Activated CD4-positive, alpha-beta T cell treated with anti-CD3 and anti-CD28 coated beads for 36 hours (primary cell): ENCODE data around the gene TSHZ2. TPM values are rescaled to one million over a fixed set of nuclear protein-coding genes. Genes with fewer than 3 reads are reported as not detected.

Experiments
- ATAC-seq: fragments of 200-7000 bp; cut with Tn5 transposase; one replicate; pipeline ENCODE4 v1.10.0; 2021; ENCODE audit warnings: mild to moderate bottlenecking, moderate library complexity
- CTCF ChIA-PET: fragments of 350-600 bp; sonication (Branson Sonifier 250); formaldehyde crosslinking; loops from one replicate; lab custom pipeline; 2021; ENCODE audit warnings: antibody characterized with exemption; lab: Charles Lee
- POLR2A ChIA-PET: fragments of 350-600 bp; sonication (Branson Sonifier 250); formaldehyde crosslinking; loops from one replicate; lab custom pipeline; 2021; ENCODE audit warnings: antibody characterized with exemption, inconsistent platforms; lab: Charles Lee
- DNase-seq: peaks from one replicate; pipeline ENCODE4 v3.0.0-alpha.2; 2020
- H3K27ac Mint-ChIP-seq: one replicate; pipeline ENCODE4 v1.8.0; 2021; ENCODE audit warnings: mixed read lengths
- H3K27me3 Mint-ChIP-seq: one replicate; pipeline ENCODE4 v1.8.0; 2021; ENCODE audit warnings: mixed read lengths
- H3K36me3 Mint-ChIP-seq: one replicate; pipeline ENCODE4 v1.8.0; 2021; ENCODE audit warnings: low read depth, mixed read lengths
- H3K4me1 Mint-ChIP-seq: one replicate; pipeline ENCODE4 v1.8.0; 2021; ENCODE audit warnings: mixed read lengths
- H3K4me3 Mint-ChIP-seq: one replicate; pipeline ENCODE4 v1.8.0; 2021; ENCODE audit warnings: mild to moderate bottlenecking, moderate library complexity, mixed read lengths
- H3K9me3 Mint-ChIP-seq: one replicate; pipeline ENCODE4 v1.8.0; 2021; ENCODE audit warnings: low read depth, mixed read lengths
- intact Hi-C, 2 experiments: fragments of 100-400 bp; cut with DNase I in 1 of 2; cut with micrococcal nuclease in 1 of 2; formaldehyde crosslinking; loops; one replicate each; pipeline versions ENCODE4 v1.14.2 to v1.15.1; 2022 to 2024; cut with DNase I, micrococcal nuclease
- total RNA-seq, 2 experiments: library from RNA; stranded (reverse); gene quantifications; one replicate each; pipeline ENCODE4 v1.2.3, GENCODE V29; 2021

Gene TSHZ2
- total RNA-seq, 2 experiments from 2014 or later: 25.9 to 43.6 TPM

- ATAC-seq (no peak), DNase-seq (no peak)
- no peaks in the 10 kb centered on the region for H3K9me3 Mint-ChIP-seq
- no peak overlapping the region for H3K27ac Mint-ChIP-seq
- ChIA-PET POLR2A (no interaction called here), CTCF (no interaction called here)
- no peaks in the 10 kb centered on the region for H3K27me3 Mint-ChIP-seq
- peaks cover 9% of the 10 kb centered on the region for H3K36me3 Mint-ChIP-seq
- intact Hi-C loops: no loop called here
- no peak overlapping the region for H3K4me3 Mint-ChIP-seq
- peaks cover 12% of the 10 kb centered on the region for H3K4me1 Mint-ChIP-seq
Measured at GRCh38 chr20:53183181-53183580, 211.0 kb downstream of the TSHZ2 start.

DNA sequence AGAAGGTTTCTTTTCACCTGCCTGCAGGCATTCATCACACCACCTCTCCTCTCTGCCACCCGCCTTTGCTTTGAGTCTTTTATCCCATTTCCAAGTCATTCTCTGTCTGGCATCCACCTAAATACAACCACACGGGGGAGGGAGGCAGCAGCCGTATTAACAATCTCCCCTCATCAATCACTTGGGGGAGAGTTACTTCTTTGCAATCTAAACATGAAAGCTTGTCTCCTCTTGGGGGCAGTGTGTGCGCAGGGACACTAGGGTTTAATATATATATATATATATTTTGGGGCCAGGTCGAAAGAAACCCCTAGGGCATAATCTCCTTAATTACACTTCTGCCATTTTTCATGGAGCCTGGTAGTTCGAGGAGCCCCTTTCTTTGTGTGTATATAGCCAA lies 214.5 kb downstream of the TSHZ2 start:
- Mint-ChIP-seq H3K4me3 (no peak overlapping the region), H3K27ac (no peak overlapping the region), H3K4me1 (peaks cover 13% of the 10 kb centered on the region), H3K9me3 (no peaks in the 10 kb centered on the region), H3K27me3 (peaks cover under 1% of the 10 kb centered on the region), H3K36me3 (peaks cover 8% of the 10 kb centered on the region)
- intact Hi-C loops: no loop called here
- ChIA-PET CTCF (interaction anchor here (0.7 kb wide), 1 partner anchor 550 kb away, joined by 3 read pairs; no protein-coding TSS in a partner anchor), POLR2A (no interaction called here)
- ATAC-seq (no peak), DNase-seq (no peak)

- Mint-ChIP-seq H3K4me3 (no peak overlapping the region), H3K27ac (no peak overlapping the region), H3K36me3 (peaks cover 8% of the 10 kb centered on the region), H3K4me1 (peaks cover 21% of the 10 kb centered on the region), H3K27me3 (peaks cover 2% of the 10 kb centered on the region), H3K9me3 (no peaks in the 10 kb centered on the region)
- POLR2A ChIA-PET: interaction anchor here (0.7 kb wide), 1 partner anchor 156 kb away, joined by 4 read pairs; no protein-coding TSS in a partner anchor
- intact Hi-C loops: no loop called here
- CTCF ChIA-PET: interaction anchor here (1.6 kb wide), 1 partner anchor 9 kb away, joined by 6 read pairs; no protein-coding TSS in a partner anchor
- no peak for DNase-seq
- no peak for ATAC-seq
Measured at GRCh38 chr20:53187392-53188068, 215.4 kb downstream of the TSHZ2 start.

- POLR2A ChIA-PET: interaction anchor here (1.1 kb wide), 1 partner anchor 278 kb away, joined by 4 read pairs; no protein-coding TSS in a partner anchor
- Mint-ChIP-seq H3K27ac (no peak overlapping the region), H3K4me3 (no peak overlapping the region), H3K27me3 (peaks cover 5% of the 10 kb centered on the region), H3K9me3 (no peaks in the 10 kb centered on the region), H3K4me1 (peaks cover 36% of the 10 kb centered on the region), H3K36me3 (peaks cover 7% of the 10 kb centered on the region)
- CTCF ChIA-PET: no interaction called here
- ATAC-seq: no peak
- DNase-seq: no peak
- intact Hi-C loops: no loop called here
Measured at GRCh38 chr20:53190225-53190624, 218.1 kb downstream of the TSHZ2 start.

GRCh38 chr20:53191957-53192356 lies 219.8 kb downstream of the TSHZ2 start:
- DNase-seq (no peak), ATAC-seq (no peak)
- H3K27me3 Mint-ChIP-seq: peaks cover 5% of the 10 kb centered on the region
- no peak overlapping the region for H3K4me3 Mint-ChIP-seq
- no peaks in the 10 kb centered on the region for H3K9me3 Mint-ChIP-seq
- intact Hi-C loops: no loop called here
- H3K4me1 Mint-ChIP-seq: peaks cover 32% of the 10 kb centered on the region
- ChIA-PET CTCF (interaction anchor here (0.9 kb wide), 1 partner anchor 13 kb away, joined by 3 read pairs; no protein-coding TSS in a partner anchor), POLR2A (no interaction called here)
- no peak overlapping the region for H3K27ac Mint-ChIP-seq
- peaks cover 1% of the 10 kb centered on the region for H3K36me3 Mint-ChIP-seq

GRCh38 chr20:53194306-53195290 lies 222.4 kb downstream of the TSHZ2 start:
- peaks cover 7% of the 10 kb centered on the region for H3K27me3 Mint-ChIP-seq
- no peak overlapping the region for H3K4me3 Mint-ChIP-seq
- ChIA-PET CTCF (no interaction called here), POLR2A (no interaction called here)
- H3K36me3 Mint-ChIP-seq: peaks cover 1% of the 10 kb centered on the region
- H3K4me1 Mint-ChIP-seq: peaks cover 23% of the 10 kb centered on the region
- ATAC-seq: no peak
- no peaks in the 10 kb centered on the region for H3K9me3 Mint-ChIP-seq
- H3K27ac Mint-ChIP-seq: no peak overlapping the region
- intact Hi-C loops: no loop called here
- DNase-seq: no peak

GRCh38 chr20:53195876-53196610 lies 223.9 kb downstream of the TSHZ2 start:
- CTCF ChIA-PET: no interaction called here
- POLR2A ChIA-PET: no interaction called here
- intact Hi-C loops: no loop called here
- ATAC-seq (no peak), DNase-seq (no peak)
- Mint-ChIP-seq H3K27ac (no peak overlapping the region), H3K4me1 (peaks cover 23% of the 10 kb centered on the region), H3K36me3 (peaks cover 1% of the 10 kb centered on the region), H3K27me3 (peaks cover 7% of the 10 kb centered on the region), H3K4me3 (no peak overlapping the region), H3K9me3 (no peaks in the 10 kb centered on the region)

GRCh38 chr20:53201588-53201987 lies 229.4 kb downstream of the TSHZ2 start:
- Mint-ChIP-seq H3K27ac (no peak overlapping the region), H3K9me3 (no peaks in the 10 kb centered on the region), H3K27me3 (peaks cover 2% of the 10 kb centered on the region), H3K36me3 (no peaks in the 10 kb centered on the region), H3K4me1 (peaks cover 15% of the 10 kb centered on the region), H3K4me3 (no peak overlapping the region)
- intact Hi-C loops: loop anchor here in 1 of 2 experiments (5.0 kb wide), 1 partner anchor 229 kb away; the partner anchor contains the start of gene TSHZ2
- ATAC-seq (no peak), DNase-seq (no peak)
- ChIA-PET CTCF (interaction anchor here (0.7 kb wide), 1 partner anchor 15 kb away, joined by 3 read pairs; no protein-coding TSS in a partner anchor), POLR2A (no interaction called here)

DNA sequence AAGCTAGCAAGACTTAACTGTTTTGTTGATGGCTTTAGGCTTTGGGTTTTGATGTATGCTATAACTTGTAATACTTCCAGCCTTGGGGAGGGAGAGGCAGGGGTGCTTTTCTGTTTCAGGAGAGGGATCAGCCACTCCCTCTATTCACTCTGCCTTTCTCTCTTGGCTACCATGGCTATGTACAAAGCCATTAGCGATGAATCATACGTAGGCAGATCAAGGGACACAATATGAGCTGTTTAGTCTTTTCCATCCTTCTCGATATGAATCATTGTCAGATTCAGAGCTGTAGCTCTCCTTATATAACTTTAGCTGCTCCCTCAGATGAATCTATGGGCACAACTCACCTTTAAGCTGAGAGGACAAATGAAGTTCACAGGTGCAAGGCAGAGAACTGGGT lies 230.6 kb downstream of the TSHZ2 start:
- ATAC-seq (peak; percentile 97), DNase-seq (no peak)
- H3K9me3 Mint-ChIP-seq: no peaks in the 10 kb centered on the region
- CTCF ChIA-PET: no interaction called here
- H3K27ac Mint-ChIP-seq: no peak overlapping the region
- H3K4me1 Mint-ChIP-seq: peaks cover 21% of the 10 kb centered on the region
- H3K4me3 Mint-ChIP-seq: no peak overlapping the region
- no peaks in the 10 kb centered on the region for H3K36me3 Mint-ChIP-seq
- H3K27me3 Mint-ChIP-seq: peaks cover 2% of the 10 kb centered on the region
- intact Hi-C loops: loop anchor here in 1 of 2 experiments (5.0 kb wide), 1 partner anchor 230 kb away; the partner anchor contains the start of gene TSHZ2
- POLR2A ChIA-PET: interaction anchor here (0.6 to 0.9 kb wide), 2 partner anchors 14 to 56 kb away, joined by 4 read pairs; no protein-coding TSS in a partner anchor

DNA sequence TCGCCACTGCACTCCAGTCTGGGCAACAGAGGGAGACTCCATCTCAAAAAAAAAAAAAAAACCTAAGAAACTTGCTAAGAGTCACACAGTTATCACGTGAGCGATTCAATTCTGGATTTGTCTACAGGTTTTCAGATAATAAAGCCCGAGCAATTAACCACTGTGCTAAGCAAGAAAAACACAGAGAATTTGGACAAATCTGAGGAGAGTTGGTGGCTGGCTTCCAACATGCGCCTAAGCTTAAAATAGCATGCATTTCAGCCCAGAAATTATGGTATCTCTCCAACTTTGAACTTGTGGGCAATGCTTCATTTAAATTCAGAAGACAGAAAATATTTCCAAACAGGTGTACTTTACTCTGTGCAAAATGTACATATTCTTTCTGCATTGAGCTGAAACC lies 232.9 kb downstream of the TSHZ2 start:
- intact Hi-C loops: no loop called here
- CTCF ChIA-PET: interaction anchor here (0.7 kb wide), 1 partner anchor 19 kb away, joined by 3 read pairs; no protein-coding TSS in a partner anchor
- Mint-ChIP-seq H3K27me3 (no peaks in the 10 kb centered on the region), H3K36me3 (no peaks in the 10 kb centered on the region), H3K4me3 (no peak overlapping the region), H3K4me1 (peaks cover 35% of the 10 kb centered on the region), H3K9me3 (no peaks in the 10 kb centered on the region), H3K27ac (no peak overlapping the region)
- POLR2A ChIA-PET: no interaction called here
- no peak for DNase-seq
- no peak for ATAC-seq
